ENCODE measurements around the gene PTPRK.

The PTPRK gene

DNA sequence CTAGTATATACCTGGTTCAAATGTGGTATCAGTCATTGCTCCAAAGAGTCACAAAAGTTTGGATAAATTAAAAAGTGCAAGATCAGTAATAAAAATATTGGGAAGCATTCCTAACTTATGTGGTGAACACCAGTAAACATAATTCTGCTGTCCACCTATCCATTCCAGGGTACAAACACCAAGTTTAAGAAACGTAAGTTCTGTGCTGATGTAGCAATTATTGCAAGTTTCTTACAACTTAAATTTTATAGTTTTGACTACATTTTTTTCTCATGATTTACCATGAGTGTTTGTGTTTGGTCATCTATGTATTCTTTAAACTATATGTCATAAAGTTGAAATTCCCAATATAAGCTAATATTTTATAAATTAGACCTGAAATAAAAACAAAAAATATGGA lies 364.6 kb downstream of the PTPRK start:
- no peak for TF ChIP-seq EZH2 (IDR thresholded peaks at IDR 0.05; ENCODE audit: borderline replicate concordance, low read length)
- TF ChIP-seq, protein P1, sequence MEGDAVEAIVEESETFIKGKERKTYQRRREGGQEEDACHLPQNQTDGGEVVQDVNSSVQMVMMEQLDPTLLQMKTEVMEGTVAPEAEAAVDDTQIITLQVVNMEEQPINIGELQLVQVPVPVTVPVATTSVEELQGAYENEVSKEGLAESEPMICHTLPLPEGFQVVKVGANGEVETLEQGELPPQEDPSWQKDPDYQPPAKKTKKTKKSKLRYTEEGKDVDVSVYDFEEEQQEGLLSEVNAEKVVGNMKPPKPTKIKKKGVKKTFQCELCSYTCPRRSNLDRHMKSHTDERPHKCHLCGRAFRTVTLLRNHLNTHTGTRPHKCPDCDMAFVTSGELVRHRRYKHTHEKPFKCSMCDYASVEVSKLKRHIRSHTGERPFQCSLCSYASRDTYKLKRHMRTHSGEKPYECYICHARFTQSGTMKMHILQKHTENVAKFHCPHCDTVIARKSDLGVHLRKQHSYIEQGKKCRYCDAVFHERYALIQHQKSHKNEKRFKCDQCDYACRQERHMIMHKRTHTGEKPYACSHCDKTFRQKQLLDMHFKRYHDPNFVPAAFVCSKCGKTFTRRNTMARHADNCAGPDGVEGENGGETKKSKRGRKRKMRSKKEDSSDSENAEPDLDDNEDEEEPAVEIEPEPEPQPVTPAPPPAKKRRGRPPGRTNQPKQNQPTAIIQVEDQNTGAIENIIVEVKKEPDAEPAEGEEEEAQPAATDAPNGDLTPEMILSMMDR (IDR thresholded peaks at IDR 0.05; ENCODE audit: low read length), result no peak
- H3K4me2 ChIP-seq (ENCODE audit: low read length), result no peak overlapping the region
- H3K27me3 ChIP-seq (ENCODE audit: insufficient read depth, low read length), result no peaks in the 10 kb centered on the region
- no peak overlapping the region for H3K27ac ChIP-seq (ENCODE audit: low read depth, low read length, poor library complexity, severe bottlenecking)
- no peaks in the 10 kb centered on the region for H4K20me1 ChIP-seq (ENCODE audit: insufficient read depth, low read length)
- H3K4me3 ChIP-seq (ENCODE audit: low read depth, low read length, poor library complexity, severe bottlenecking), result no peak overlapping the region
- H3K9me2 ChIP-seq (ENCODE audit: low read depth, low read length), result no peaks in the 10 kb centered on the region
- H3F3A ChIP-seq (ENCODE audit: insufficient read depth, low read length), result no peaks in the 10 kb centered on the region
- H3K9me3 ChIP-seq (ENCODE audit: low read length), result no peaks in the 10 kb centered on the region
- H3K79me2 ChIP-seq (ENCODE audit: insufficient read depth, low read length), result no peaks in the 10 kb centered on the region
- no peak overlapping the region for H3K9ac ChIP-seq (ENCODE audit: low read length)
- H2AFZ ChIP-seq (ENCODE audit: low read length), result no peak overlapping the region
- H3K4me1 ChIP-seq (ENCODE audit: insufficient read depth, low read length, severe bottlenecking), result no peaks in the 10 kb centered on the region
- no peaks in the 10 kb centered on the region for H3K36me3 ChIP-seq (ENCODE audit: insufficient read depth, low read length)

DNA sequence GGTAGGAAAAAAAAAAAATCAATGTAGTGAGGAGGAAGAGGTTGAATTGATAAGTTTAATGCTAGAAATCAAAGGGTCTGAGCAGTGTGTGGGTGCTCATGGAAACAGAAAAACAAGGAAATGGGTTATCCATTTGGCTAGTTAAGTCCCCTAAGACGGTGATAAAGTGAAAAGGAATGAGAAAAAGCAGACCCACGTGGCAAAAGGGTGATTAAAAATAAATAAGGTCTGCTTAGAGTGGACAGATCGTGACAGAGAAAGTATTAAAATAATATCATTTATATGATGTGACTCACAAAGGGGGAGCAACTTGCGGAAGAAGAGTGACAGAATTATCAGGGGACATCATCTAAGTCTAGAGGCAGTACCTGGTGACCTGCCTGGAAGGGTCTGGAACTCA lies 367.8 kb downstream of the PTPRK start:
- TF ChIP-seq, protein P1 (IDR thresholded peaks at IDR 0.05; ENCODE audit: low read length), result no peak
- no peak for TF ChIP-seq EZH2 (IDR thresholded peaks at IDR 0.05; ENCODE audit: borderline replicate concordance, low read length)
- H3K4me2 ChIP-seq (ENCODE audit: low read length), result no peak overlapping the region
- H3K27me3 ChIP-seq (ENCODE audit: insufficient read depth, low read length), result no peaks in the 10 kb centered on the region
- H3K9me2 ChIP-seq (ENCODE audit: low read depth, low read length), result no peaks in the 10 kb centered on the region
- no peaks in the 10 kb centered on the region for H3K9me3 ChIP-seq (ENCODE audit: low read length)
- no peak overlapping the region for H3K27ac ChIP-seq (ENCODE audit: low read depth, low read length, poor library complexity, severe bottlenecking)
- H3K79me2 ChIP-seq (ENCODE audit: insufficient read depth, low read length), result no peaks in the 10 kb centered on the region
- H2AFZ ChIP-seq (ENCODE audit: low read length), result no peak overlapping the region
- no peak overlapping the region for H3K9ac ChIP-seq (ENCODE audit: low read length)
- H3K4me3 ChIP-seq (ENCODE audit: low read depth, low read length, poor library complexity, severe bottlenecking), result no peak overlapping the region
- no peaks in the 10 kb centered on the region for H3K4me1 ChIP-seq (ENCODE audit: insufficient read depth, low read length, severe bottlenecking)
- no peaks in the 10 kb centered on the region for H3K36me3 ChIP-seq (ENCODE audit: insufficient read depth, low read length)
- no peaks in the 10 kb centered on the region for H3F3A ChIP-seq (ENCODE audit: insufficient read depth, low read length)
- H4K20me1 ChIP-seq (ENCODE audit: insufficient read depth, low read length), result no peaks in the 10 kb centered on the region

DNA sequence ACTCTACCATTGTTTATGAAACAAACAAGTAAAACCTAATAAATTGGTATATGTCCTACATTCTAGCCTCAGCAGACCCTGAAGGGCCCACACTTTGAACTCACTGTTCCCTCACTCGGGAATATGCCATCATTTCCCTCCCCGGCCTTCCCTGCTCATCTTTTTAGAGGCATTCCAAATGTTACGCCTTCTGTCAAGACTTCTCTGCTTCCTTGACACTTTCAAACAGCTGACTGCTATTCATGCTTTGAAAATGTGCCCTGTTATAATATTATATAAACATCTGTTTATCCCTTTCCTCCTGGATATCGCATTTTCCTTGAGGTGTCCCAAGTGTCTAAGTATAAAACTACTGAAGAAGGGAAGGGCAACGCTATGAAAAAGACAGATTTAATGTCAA lies 370.0 kb downstream of the PTPRK start:
- no peaks in the 10 kb centered on the region for H4K20me1 ChIP-seq (ENCODE audit: insufficient read depth, low read length)
- H3K9ac ChIP-seq (ENCODE audit: low read length), result no peak overlapping the region
- H3K27me3 ChIP-seq (ENCODE audit: insufficient read depth, low read length), result no peaks in the 10 kb centered on the region
- no peak overlapping the region for H3K27ac ChIP-seq (ENCODE audit: low read depth, low read length, poor library complexity, severe bottlenecking)
- no peak overlapping the region for H2AFZ ChIP-seq (ENCODE audit: low read length)
- H3K36me3 ChIP-seq (ENCODE audit: insufficient read depth, low read length), result no peaks in the 10 kb centered on the region
- H3K4me2 ChIP-seq (ENCODE audit: low read length), result no peak overlapping the region
- TF ChIP-seq, protein P1 (IDR thresholded peaks at IDR 0.05; ENCODE audit: low read length), result no peak
- no peak for TF ChIP-seq EZH2 (IDR thresholded peaks at IDR 0.05; ENCODE audit: borderline replicate concordance, low read length)
- no peaks in the 10 kb centered on the region for H3K79me2 ChIP-seq (ENCODE audit: insufficient read depth, low read length)
- no peaks in the 10 kb centered on the region for H3K9me3 ChIP-seq (ENCODE audit: low read length)
- H3K4me1 ChIP-seq (ENCODE audit: insufficient read depth, low read length, severe bottlenecking), result no peaks in the 10 kb centered on the region
- H3K9me2 ChIP-seq (ENCODE audit: low read depth, low read length), result no peaks in the 10 kb centered on the region
- H3K4me3 ChIP-seq (ENCODE audit: low read depth, low read length, poor library complexity, severe bottlenecking), result no peak overlapping the region
- no peaks in the 10 kb centered on the region for H3F3A ChIP-seq (ENCODE audit: insufficient read depth, low read length)
